Heart right ventricle (tissue), 16 donors: ENCODE measurements around the gene CNOT10. TPM values are rescaled to one million over a fixed set of nuclear protein-coding genes. Genes with fewer than 3 reads are reported as not detected.

Source experiments
- ATAC-seq, 8 donors: fragments of 200-7000 bp; cut with Tn5 transposase; one replicate each; pipeline ENCODE4 v1.9.1; 2020; ENCODE audit warnings: mild to moderate bottlenecking in 8 of 8, moderate library complexity in 8 of 8, moderate number of reproducible peaks in 1 of 8
- DNase-seq, 2 donors: peaks; one replicate each; pipeline ENCODE4 v3.0.0-alpha.2; 2020
- H3K27ac ChIP-seq, 10 donors: fragments of 200-600 bp; sonication (generic) in 2 of 10; one replicate each; pipeline versions ENCODE4 v1.5.0 to v1.8.0; 2020 to 2022; ENCODE audit warnings: mild to moderate bottlenecking in 3 of 10
- H3K27me3 ChIP-seq, 7 donors: fragments of 200-600 bp; one replicate each; pipeline ENCODE4 v1.8.0; 2021 to 2022; ENCODE audit warnings: mild to moderate bottlenecking in 2 of 7
- H3K36me3 ChIP-seq, 9 donors: fragments of 200-600 bp; sonication (generic) in 1 of 9; one replicate each; pipeline versions ENCODE4 v1.5.0 to v1.8.0; 2020 to 2022; ENCODE audit warnings: mild to moderate bottlenecking in 2 of 9
- H3K4me1 ChIP-seq, 9 donors: fragments of 200-600 bp; sonication (generic) in 1 of 9; one replicate each; pipeline versions ENCODE4 v1.5.0 to v1.8.0; 2020 to 2022; ENCODE audit warnings: mild to moderate bottlenecking in 4 of 9
- H3K4me3 ChIP-seq, 10 donors: fragments of 200-600 bp; sonication (generic) in 2 of 10; one replicate each; pipeline versions ENCODE4 v1.5.0 to v1.8.0; 2020 to 2022; ENCODE audit warnings: mild to moderate bottlenecking in 7 of 10, moderate library complexity in 2 of 10
- H3K9me3 ChIP-seq, 11 donors: fragments of 200-600 bp in 10 of 11; sonication (generic) in 2 of 11; one replicate each; pipeline versions ENCODE4 v1.5.0 to v1.8.0; 2013 to 2022; ENCODE audit warnings: mild to moderate bottlenecking in 2 of 11, control low read depth in 1 of 11, moderate library complexity in 1 of 11
- WGBS, 2 donors: extraction: QIAGEN DNeasy Blood & Tissue Kit; methylation state at CpG; one replicate each; pipeline ENCODE4 v1.1.7; 2013; ENCODE audit warnings: inconsistent platforms in 1 of 2; 5-methylcytosine and 5-hydroxymethylcytosine counted together
- intact Hi-C, 10 donors: fragments of 100-400 bp; cut with DNase I; formaldehyde crosslinking; loops; one replicate each; pipeline versions ENCODE4 v1.11.1 to v1.14.2; 2022
- polyA plus RNA-seq, 2 donors: library from polyadenylated mRNA; stranded (reverse); fragments of 200-250 nt; gene quantifications; one replicate each; pipeline ENCODE4 v1.2.3, GENCODE V29; 2013
- total RNA-seq, 10 donors: library from RNA; stranded (reverse); fragmentation: NEBNext Ultra II Directional in 3 of 10; extraction: Animal tissue kit (Norgen Biotek cat#: 25700) in 3 of 10; gene quantifications; one replicate each; pipeline versions ENCODE4 v1.2.1 to v1.2.4, GENCODE V29; 2021 to 2023
- TF ChIP-seq, protein P1 (sequence below), 9 donors: fragments of 200-600 bp; sonication (generic) in 2 of 9; IDR thresholded peaks; one replicate each; pipeline versions ENCODE4 v1.5.0 to v1.8.0; 2021 to 2022; ENCODE audit warnings: antibody characterized with exemption in 9 of 9, mild to moderate bottlenecking in 5 of 9, moderate library complexity in 1 of 9
- donor health status: Arrhythmogenic right ventricular cardiomyopathy.
- donor health status: ischemic (EF 13 %, LVEDD 7.1; RV severe dilation, severe dysfunction).
- donor health status: healthy with polysubstance abuse.
- donor health status: DM: no; HTN: yes; CAD: no.
- donor health status: DM: no; HTN: no; CAD: no.
- donor health status: ischemic (EF 25% LVEDD 6.9; RV normal size, moderate dysfunction).
- donor health status: ischemic (EF 25% LVEDD 5.7; RV mildly dilated, moderate dysfunction).
- donor health status: healthy.
- donor health status: DM: yes; HTN: yes; CAD: no.
- donor health status: Ischemic cardiomyopathy.
- donor health status: ischemic (EF 35%, LVEDD 5.7; RV mildly dilated, moderate dysfunction).
- donor health status: nonischemic (EF 11% LVEDD 7.7; RV severe dilation, severe dysfunction).
- donor health status: DM: yes; HTN: yes; CAD: no.
- donor health status: PGD.
- donor health status: ischemic (EF 29% LVEDD 5.4; RV normal size, mild dysfunction).
- donor health status: nonischemic (EF 23%, LVEDD 6.1; RV moderate dilation, normal function).

The CNOT10 gene
- total and polyA plus RNA-seq, 12 donors = 13.6 to 23.9 (median 16.7) TPM

DNA sequence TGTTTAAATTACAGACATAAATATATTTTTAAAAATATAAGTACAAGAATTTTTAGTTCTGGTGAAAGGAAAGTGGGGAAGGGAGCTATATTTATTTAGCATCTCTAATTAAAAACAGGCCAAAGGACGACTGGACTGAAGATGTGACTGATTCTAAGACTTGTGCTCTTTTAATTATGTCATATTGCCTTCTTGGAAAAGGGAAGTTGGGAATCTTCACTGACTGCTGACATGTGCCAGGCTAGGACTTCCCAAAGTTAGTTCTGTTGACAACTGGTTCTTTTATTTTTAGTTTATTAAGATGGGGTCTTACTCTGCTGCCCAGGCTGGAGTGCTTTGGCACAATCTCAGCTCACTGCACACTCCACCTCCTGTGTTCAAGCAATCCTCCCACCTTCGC is 13.5 kb downstream of the CNOT10 start:
- WGBS, 2 donors = 78 to 80% methylated on average over 2 of the region's 2 CpGs
- no peaks in the 10 kb centered on the region for H3K9me3 ChIP-seq
- no peak overlapping the region for H3K27ac ChIP-seq
- peaks cover 0 to 3% (median 0%) of the 10 kb centered on the region in 9 donors for H3K36me3 ChIP-seq
- ATAC-seq = no peak
- intact Hi-C loops = no loop called here
- no peak for DNase-seq
- H3K4me3 ChIP-seq = no peak overlapping the region
- TF ChIP-seq, protein P1, sequence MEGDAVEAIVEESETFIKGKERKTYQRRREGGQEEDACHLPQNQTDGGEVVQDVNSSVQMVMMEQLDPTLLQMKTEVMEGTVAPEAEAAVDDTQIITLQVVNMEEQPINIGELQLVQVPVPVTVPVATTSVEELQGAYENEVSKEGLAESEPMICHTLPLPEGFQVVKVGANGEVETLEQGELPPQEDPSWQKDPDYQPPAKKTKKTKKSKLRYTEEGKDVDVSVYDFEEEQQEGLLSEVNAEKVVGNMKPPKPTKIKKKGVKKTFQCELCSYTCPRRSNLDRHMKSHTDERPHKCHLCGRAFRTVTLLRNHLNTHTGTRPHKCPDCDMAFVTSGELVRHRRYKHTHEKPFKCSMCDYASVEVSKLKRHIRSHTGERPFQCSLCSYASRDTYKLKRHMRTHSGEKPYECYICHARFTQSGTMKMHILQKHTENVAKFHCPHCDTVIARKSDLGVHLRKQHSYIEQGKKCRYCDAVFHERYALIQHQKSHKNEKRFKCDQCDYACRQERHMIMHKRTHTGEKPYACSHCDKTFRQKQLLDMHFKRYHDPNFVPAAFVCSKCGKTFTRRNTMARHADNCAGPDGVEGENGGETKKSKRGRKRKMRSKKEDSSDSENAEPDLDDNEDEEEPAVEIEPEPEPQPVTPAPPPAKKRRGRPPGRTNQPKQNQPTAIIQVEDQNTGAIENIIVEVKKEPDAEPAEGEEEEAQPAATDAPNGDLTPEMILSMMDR (IDR thresholded peaks at IDR 0.05) = no peak
- H3K27me3 ChIP-seq = no peaks in the 10 kb centered on the region
- peaks cover 0 to 23% (median 0%) of the 10 kb centered on the region in 9 donors for H3K4me1 ChIP-seq

GRCh38 chr3:32699429-32699828 is 14.4 kb downstream of the CNOT10 start:
- WGBS, 2 donors = 76 to 82% methylated on average over 2 of the region's 2 CpGs
- intact Hi-C loops = no loop called here
- TF ChIP-seq, protein P1 (IDR thresholded peaks at IDR 0.05) = no peak
- no peak overlapping the region for H3K4me3 ChIP-seq
- DNase-seq (no peak), ATAC-seq (no peak)
- H3K9me3 ChIP-seq = no peaks in the 10 kb centered on the region
- peaks cover 0 to 27% (median 0%) of the 10 kb centered on the region in 9 donors for H3K4me1 ChIP-seq
- H3K36me3 ChIP-seq = no peaks in the 10 kb centered on the region
- no peaks in the 10 kb centered on the region for H3K27me3 ChIP-seq
- H3K27ac ChIP-seq = no peak overlapping the region

- ATAC-seq (no peak), DNase-seq (no peak)
- WGBS, 2 donors = 75 to 78% methylated on average over 6 of the region's 6 CpGs
- Histone ChIP-seq H3K4me1 (peaks cover 0 to 27% (median 0%) of the 10 kb centered on the region in 9 donors), H3K9me3 (no peaks in the 10 kb centered on the region), H3K4me3 (no peak overlapping the region), H3K36me3 (no peaks in the 10 kb centered on the region), H3K27me3 (no peaks in the 10 kb centered on the region), H3K27ac (no peak overlapping the region)
- intact Hi-C loops = no loop called here
- TF ChIP-seq, protein P1 (IDR thresholded peaks at IDR 0.05) = no peak
Measured at GRCh38 chr3:32700244-32700643, 15.3 kb downstream of the CNOT10 start.

DNA sequence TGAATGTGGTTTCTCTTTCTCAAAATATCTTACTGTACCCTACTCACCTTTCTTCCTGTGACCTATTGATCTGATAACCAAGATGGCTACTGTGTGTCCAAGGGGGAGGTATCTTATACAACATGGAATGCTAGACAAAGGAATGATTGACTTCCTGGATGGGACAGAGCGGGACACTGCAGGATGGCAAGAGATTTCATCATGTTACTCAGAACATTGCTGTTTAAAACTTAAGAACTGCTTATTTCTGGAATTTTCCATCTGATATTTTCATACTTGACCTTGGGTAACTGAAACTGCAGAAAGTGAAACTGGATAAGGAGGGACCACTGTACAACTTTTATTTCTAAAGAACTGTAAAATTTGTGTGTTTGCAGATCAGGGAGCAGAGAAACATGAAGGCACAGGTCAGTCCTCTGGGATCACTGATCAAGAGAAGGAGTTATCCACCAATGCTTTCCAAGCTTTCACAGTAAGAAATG is 18.5 kb downstream of the CNOT10 start:
- TF ChIP-seq, protein P1 (IDR thresholded peaks at IDR 0.05) = no peak
- WGBS, 2 donors = 84 to 90% methylated on average over 1 of the region's 1 CpG
- Histone ChIP-seq H3K27me3 (no peaks in the 10 kb centered on the region), H3K9me3 (no peaks in the 10 kb centered on the region), H3K27ac (no peak overlapping the region), H3K4me1 (peaks cover 0 to 34% (median 6%) of the 10 kb centered on the region in 9 donors), H3K4me3 (no peak overlapping the region), H3K36me3 (peaks cover 0 to 4% (median 0%) of the 10 kb centered on the region in 9 donors)
- ATAC-seq (no peak), DNase-seq (no peak)
- intact Hi-C loops = no loop called here
